Esophagus squamous epithelium (tissue), 4 donors: ENCODE results near the gene IFT25.

Experiments
- POLR2A ChIP-seq, 4 donors: fragments of 450-650 bp; IDR thresholded peaks; one replicate each; pipeline ENCODE4 v1.6.1; 2017; ENCODE audit warnings: antibody characterized with exemption in 4 of 4, mild to moderate bottlenecking in 4 of 4, moderate library complexity in 3 of 4
- TF ChIP-seq, protein P1 (sequence below), 6 experiments: fragments of 450-650 bp in 4 of 6; fragments of 200-600 bp in 2 of 6; sonication (generic) in 2 of 6; IDR thresholded peaks; one replicate each; pipeline ENCODE4 v1.5.1; 2016 to 2019; ENCODE audit warnings: antibody characterized with exemption in 6 of 6, mild to moderate bottlenecking in 4 of 6, moderate library complexity in 4 of 6

DNA sequence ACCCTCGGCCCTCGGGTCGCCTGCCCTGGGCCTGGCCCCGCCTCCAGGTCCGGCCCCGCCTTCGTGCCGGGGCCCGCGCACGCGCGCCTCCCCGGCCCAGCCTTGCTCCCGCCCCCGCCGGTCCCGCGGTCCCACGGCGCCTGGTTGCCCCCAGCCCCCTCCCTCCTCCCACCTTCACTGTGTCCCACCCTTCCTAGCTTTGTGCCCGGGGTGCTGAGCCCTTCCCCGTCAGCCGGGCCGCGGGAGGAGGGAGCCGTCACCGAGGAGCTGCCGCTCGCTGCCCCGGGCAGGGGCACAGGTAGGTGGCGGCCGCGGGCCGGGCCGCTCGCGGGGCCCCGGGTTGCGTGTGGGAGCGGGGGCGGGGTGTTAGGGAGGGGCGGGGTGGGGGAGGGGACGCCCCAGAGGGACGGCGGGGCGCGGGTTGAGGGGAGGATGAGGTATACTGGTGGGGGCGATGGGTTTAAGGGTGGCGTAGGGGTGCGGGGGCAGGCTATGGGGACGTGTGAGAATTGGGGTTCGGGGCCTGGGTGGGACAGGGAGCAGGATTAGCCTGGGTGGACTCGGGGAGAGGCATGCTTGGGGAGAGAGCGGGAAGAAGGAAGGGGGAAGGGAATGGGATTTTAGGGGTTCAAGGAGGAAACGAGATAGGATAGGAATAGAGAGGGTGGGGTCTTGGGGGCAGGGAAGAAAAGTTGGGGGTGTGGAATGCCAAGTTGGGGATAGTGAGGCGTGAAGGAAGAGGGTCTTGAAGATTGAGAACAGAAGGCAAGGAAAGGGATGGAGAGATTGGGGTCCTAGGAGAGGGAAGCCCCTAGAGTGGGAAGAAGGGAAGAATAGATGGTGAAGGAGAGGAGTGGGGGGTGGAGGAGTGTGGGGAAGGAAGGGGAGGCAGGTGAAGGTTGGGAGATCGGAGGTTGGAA, 1.0 kb upstream of the IFT25 start, which contains the start of gene LRRC42:
- TF ChIP-seq, protein P1, sequence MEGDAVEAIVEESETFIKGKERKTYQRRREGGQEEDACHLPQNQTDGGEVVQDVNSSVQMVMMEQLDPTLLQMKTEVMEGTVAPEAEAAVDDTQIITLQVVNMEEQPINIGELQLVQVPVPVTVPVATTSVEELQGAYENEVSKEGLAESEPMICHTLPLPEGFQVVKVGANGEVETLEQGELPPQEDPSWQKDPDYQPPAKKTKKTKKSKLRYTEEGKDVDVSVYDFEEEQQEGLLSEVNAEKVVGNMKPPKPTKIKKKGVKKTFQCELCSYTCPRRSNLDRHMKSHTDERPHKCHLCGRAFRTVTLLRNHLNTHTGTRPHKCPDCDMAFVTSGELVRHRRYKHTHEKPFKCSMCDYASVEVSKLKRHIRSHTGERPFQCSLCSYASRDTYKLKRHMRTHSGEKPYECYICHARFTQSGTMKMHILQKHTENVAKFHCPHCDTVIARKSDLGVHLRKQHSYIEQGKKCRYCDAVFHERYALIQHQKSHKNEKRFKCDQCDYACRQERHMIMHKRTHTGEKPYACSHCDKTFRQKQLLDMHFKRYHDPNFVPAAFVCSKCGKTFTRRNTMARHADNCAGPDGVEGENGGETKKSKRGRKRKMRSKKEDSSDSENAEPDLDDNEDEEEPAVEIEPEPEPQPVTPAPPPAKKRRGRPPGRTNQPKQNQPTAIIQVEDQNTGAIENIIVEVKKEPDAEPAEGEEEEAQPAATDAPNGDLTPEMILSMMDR (IDR thresholded peaks at IDR 0.05), result peak in 4 of 6 experiments; percentile 7 to 39 (median 22)
- peak in 1 of 4 donors; percentile 31 for TF ChIP-seq POLR2A (IDR thresholded peaks at IDR 0.05)
